ENCODE data around the gene LPA.
"Not testable (repeated sequence)": the region's sequence is repeated elsewhere in the genome, so short reads cannot be mapped to it uniquely, and the experiment has no call there.

Gene LPA

DNA sequence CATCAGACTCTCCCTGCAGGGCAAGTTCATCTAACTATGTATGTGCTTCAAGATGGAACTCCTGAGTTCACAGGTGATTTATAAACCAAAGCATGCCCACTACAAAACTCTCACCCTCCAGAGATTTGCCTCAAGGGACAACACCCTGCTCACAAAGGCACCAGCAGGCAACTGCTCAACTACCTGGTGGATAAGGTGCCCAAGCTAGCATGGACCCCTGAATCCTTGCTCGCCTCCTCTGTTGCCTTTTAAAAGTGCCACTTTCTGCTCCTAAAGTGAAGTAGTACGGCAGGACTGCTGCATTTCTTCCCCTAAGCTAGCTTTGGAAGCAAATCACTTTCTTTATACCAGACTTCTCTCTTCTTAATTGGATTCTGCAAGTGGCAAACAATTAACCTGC lies 1.2 kb downstream of the LPA start:
- no peak for DNase-seq

DNA sequence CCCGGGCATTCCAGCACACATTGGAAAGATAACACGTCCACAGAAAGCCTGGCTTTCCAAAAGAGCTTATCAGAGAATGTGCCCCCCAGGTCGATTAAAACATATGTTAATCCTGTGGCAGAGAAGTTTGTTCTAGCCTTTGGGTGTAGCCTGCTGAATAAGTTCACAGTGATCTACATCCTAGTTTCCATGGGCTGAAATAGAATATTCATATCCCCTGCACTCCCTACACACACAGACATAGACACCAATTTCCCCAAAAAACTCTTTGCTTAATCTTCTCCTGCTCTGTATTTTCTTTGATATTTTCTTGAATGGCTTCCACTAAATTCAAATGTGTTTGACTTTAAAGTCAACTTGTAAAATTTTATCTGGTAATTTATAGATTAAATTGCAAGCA lies 1.6 kb downstream of the LPA start:
- no peak for DNase-seq

DNA sequence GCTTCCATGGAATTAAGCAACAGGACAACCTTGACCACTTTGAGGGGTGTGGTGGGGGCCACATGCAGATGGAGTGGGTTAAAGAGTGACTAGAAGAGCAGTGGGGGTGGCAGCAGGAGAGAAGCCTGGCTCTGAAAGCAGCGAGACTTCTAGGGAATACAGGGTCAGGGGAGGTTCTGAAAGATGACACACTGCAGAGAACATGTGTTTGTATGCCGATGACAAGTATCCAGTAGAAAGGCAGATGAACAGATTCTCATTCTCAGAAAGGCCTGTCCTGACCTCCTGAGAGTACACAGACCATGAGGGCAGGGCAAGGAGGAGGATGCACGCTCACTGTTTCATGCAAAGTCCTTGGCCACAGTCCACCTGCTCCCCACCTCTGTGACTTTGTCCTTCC lies 2.9 kb downstream of the LPA start:
- no peak for DNase-seq

DNA sequence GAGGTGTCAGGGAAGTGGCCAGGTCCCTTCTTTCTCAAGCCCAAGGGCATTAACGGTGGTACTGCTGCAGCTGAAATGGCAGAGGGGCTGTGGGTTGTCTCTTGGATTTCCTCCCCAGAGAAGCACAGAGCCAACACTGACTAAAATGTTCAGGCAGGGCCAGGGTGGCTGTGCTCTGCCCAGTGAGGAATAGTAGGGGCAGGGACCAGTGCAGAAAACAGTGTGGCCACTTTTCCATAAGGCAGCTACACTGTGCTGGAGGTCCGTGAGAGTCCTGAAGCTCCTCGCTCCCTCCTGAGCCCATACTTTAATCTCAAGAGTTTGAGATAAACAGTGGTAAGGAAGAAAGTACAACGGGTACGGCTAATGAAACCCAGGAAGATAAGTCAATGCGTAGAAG lies 4.5 kb downstream of the LPA start:
- DNase-seq, result no peak

DNA sequence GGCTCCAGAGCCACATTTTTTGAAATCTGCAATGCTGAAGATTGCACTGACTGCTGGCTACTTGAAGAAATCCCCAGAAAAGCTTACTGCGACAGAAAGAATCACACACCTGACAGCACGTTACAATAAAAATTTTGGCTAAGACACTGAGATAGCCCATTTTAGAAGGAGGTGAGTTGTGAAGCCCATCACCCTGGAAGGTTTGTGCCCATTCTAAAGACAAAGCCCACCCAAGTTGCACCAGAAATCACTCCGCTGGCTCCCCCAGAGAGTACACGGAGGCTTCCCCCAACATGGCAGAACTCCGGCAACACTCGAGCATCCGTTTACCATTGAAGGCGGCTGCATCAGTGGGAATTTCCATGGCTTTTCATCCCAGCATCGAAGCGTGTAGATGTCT lies 29.4 kb downstream of the LPA start:
- no peak for DNase-seq

DNA sequence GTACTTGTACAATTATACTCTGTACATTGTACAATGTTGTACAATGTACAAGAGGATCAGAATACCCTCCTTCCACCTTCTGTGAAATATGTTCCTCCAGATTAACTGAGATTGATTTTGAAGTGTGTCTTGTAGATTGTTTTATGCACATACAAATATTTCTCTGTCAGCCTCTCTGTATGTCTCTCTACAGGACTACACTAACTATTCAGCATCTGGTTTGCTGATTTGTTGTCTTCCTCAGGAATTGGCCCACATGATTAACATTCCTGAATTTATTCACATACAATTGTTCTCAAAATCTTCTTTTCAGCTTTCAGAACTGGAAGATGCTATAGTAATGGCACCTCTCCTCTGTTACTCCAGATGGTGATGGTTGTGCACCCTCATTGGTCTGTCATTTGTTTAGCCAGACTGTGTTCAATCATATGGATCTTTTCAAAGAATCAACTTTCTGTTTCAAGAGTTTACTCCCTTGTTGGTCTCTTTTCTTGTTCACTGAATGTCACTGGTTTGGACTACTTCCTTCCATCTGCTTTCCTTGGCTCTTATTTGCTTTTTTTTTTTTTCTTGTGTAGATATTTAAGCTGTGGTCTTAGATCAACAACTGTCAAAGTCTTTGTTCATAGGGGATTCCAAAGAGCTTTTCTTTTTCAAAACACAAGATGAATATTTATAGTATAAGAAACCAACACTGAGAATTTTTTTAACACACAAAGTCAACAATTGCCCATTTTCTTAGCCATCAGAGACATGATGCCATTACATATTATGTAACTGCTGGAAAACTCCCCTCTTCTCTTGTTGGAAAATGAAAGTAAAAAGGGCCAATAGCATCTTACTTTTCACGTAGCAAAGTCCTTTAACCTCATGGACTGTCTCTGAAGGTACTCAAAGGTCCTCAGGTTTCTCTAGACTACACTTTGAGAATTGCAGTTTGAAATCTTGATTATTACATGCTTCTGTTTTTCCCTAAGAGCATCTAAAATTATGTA lies 67.9 kb downstream of the LPA start:
- no peak for DNase-seq

DNA sequence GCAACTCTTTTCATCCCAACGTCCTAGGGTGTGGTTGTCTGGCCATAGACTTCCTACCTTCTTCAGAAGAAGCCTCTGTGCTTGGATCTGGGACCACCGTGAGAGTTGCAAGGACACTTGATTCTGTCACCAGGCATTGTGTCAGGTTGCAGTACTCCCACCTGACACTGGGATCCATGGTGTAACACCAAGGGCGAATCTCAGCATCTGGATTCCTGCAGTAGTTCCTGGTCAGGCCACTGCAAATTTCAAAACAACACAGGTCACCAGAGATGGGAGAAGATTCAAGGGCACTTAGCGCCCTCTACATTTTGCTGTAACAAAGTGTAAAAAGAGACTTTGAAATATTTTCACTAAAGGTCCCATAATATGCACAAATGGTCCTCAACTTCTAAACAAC lies 68.8 kb downstream of the LPA start:
- DNase-seq, result not testable (repeated sequence)

DNA sequence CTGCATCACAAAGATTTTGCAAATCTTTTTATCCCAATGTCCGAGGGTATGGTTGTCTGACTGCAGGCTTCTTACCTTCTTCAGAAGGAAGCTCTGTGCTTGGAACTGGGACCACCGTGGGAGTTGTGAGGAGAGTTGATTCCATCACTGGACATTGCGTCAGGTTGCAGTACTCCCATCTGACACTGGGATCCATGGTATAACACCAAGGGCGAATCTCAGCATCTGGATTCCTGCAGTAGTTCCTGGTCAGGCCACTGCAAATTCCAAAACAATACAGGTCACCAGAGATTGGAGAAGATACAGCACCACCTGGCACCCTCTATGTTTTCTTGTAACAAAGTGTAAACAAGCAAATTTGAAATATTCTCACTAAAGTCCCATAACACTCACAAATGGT lies 77.7 kb downstream of the LPA start:
- DNase-seq, result no peak

DNA sequence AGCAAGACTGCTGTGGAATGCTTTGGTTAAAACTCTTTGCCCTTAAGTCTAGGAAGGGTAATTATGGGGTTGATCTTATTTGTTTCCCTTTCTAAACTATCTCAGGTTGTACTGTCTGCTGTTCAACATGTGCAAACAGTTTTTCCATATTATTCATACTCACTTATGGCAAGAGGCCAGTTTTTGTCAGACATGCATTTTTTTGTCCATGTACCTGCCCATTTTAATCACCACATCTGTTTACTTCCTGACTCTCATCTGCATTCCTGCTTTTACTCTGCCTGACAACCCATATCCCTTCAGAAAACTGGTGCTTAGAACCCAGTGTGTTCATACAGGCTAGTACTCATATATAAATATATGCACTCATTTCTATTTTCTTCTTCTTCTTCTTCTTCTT lies 80.3 kb downstream of the LPA start:
- DNase-seq, result no peak

DNA sequence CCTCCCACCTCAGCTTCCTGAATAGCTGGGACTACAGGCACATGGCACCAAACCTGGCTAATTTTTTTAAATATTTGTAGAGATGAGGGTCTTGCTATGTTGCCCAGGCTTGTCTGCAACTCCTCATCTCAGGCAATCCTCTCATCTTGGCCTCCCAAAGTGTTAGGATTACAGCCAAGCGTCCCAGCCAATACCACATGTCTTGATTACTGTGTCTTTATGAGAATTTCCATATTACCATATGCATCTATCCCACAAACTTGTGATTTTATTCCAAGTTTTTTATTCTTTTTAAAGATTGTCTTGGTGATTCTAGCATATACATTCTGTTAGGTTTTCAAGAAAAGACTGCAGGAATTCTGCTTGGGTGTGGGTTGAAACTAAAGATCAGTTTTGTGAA lies 82.7 kb downstream of the LPA start:
- DNase-seq, result no peak

DNA sequence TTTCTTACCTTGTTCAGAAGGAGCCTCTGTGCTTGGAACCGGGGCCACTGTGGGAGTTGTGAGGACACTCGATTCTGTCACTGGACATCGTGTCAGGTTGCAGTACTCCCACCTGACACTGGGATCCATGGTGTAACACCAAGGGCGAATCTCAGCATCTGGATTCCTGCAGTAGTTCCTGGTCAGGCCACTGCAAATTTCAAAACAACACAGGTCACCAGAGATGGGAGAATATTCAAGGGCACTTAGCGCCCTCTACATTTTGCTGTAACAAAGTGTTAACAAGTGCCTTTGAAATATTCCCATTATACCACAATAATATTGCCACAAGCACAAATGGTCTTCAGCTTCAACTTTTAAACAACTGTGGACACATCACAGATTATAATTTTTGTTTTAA lies 85.6 kb downstream of the LPA start:
- DNase-seq, result not testable (repeated sequence)

DNA sequence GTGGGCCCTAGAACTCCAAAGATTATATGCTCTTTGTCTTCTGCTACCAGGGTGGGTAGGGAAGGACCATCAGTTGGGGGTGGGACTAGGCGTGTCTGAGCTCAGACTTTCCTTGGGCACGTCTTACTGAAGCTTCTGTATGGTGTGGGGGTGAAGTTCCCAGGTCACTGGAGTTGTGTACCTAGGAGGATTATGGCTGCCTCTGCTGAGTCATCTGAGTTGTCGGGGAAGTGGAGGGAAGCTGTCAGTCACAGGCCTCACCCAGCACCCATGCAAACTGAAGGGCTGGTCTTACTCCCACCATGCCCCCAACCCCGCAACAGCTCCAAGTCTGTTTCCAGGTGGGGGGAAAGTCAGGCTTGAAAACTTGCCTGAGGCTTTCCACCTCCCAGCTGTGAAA lies 90.1 kb downstream of the LPA start:
- no peak for DNase-seq

DNA sequence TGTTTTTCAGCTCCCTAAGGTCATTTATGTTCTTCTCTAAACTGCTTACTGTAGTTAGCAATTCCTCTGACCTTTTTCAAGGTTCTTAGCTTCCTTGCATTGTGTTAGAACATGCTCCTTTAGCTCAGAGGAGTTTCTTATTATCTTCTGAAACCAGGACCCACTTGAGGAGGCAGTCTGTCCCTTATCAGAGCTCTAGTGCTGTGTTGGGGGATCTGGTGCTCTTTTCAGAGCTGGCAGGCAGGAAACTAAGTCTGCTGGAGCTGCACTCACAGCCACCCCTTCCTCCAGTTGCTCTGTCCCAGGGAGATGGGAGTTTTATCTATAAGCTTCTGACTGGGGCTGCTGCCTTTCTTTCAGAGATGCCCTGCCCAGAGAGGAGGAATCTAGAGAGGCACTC lies 92.9 kb downstream of the LPA start:
- DNase-seq, result not testable (repeated sequence)

DNA sequence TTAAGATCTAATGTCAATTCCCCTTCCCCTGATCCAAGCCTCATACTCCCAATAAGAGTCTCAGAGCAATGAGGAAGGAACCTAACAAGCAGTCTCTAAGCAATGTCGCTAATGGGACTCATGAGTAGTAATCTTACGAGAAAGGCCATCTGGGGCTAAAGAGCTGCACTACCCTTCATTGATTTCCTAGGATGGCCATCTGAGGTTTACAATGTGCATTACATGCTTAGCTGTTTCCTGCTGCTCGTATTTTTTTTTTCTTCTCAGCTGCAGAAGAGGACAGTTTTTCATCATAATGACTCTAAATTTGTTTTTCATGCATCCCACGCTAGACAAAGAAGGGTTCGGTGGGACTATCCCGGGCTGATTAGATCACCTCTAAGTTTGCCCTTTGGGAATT lies 119.3 kb downstream of the LPA start:
- DNase-seq, result no peak

DNA sequence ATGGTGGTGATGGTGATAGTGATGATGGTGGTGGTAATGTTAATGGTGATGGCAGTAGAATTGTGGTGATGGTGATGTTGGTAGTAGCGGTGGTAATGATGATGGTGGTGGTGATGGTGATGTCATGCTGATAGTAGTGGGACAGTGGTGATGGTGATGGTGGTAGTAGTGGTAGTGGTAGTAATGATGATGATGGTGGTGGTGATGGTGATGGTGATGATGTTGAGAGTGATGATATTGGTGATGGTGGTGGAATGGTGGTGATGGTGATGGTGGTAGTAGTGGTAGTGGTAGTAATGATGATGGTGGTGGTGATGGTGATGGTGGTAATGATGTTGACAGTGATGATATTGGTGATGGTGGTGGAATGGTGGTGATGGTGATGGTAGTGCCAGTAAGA lies 128.8 kb downstream of the LPA start:
- DNase-seq, result no peak

DNA sequence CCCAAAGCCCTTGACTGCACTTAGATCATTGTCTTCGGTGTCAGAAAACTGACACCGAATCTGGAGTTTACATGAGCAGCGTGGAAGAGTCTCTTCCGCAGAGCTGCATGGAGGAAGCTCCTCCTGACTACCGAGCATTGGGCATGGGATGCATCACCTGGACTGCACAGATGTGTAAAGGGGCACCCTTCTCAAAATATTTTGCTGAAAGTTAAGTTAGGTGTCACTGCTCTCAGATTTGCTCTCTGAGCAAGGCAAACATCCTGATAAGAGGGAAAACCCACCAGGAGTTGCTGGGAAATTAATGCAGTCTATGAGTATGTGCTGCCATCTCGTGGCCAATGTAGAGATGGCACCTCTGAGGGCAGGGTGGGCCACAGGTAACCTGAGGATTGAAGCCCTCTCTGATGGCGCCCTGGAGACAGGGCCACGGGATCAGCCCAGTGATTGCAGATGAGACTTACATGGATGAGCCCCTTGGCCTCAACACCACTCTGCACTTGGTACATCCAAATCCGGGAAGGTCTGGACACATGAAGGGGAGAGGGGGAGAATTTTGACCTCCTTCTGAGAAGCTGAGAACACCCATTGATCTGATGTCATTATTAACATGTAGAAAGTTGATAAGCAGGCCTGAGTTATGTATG lies 129.9 kb downstream of the LPA start:
- no peak for DNase-seq

DNA sequence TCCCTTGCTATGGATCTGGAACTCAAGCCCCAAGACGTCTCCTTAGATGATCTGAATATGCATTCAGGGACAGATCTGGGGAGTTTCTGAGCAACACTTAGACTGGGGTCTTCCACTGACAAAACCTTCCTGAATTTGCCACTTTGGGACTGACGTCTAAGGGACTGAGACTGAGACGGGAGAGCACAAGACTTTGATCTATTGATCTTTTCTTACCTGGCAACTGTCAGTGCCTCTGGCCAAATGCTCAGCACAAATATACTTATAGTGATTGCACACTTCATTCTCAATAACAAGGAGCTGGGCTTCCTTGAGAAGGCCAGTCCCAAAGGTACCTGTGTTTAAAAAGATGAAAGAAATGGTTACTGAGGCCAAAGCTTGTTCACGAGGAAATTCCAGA lies 131.8 kb downstream of the LPA start:
- no peak for DNase-seq

DNA sequence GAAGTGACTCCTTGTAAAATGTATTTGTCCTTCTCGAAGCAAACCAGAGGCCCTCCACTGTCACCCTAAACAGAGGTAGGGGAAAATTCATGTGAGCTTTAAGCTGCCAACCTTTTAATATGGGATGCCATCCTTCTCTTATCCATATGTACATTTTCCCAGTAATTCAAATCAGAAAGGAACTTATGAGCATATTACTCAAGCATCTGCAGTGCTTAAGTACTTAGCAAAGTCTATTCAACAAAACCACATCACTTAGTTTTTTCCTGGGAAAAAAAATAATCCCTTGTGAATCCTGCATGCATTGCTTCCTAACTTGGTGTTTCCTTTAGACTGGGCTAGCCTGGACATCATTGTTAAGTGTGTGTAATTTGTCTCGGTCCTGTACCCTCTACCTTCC lies 132.2 kb downstream of the LPA start:
- no peak for DNase-seq

DNA sequence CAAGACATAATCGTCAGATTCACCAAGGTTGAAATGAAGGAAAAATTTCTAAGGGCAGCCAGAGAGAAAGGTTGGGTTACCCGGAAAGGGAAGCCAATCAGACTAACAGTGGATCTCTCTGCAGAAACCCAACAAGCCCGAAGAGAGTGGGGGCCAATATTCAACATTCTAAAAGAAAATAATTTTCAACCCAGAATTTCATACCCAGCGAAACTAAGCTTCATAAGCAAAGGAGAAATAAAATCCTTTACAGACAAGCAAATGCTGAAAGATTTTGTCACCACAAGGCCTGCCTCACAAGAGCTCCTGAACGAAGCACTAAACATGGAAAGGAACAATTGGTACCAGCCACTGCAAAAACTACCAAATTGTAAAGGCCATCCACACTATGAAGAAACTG lies 134.6 kb downstream of the LPA start:
- not testable (repeated sequence) for DNase-seq

DNA sequence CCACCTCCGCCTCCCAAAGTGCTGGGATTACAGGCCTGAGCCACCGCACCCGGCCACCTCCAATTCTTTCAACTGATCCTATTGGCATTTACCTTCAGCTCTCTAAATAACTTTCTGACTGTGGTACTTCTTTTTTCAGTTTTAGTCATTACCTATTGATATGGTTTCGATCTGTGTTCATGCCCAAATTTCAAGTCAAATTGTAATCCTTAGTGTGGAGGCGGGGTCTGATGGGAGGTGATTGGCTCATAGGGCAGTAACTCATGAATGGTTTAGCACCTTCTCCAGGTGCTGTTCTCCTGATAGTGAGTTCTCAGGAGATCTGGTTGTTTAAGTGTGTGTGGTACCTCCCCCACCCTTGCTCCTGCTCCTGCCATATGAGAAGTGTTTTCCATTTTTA lies 140.9 kb downstream of the LPA start:
- DNase-seq, result no peak

DNA sequence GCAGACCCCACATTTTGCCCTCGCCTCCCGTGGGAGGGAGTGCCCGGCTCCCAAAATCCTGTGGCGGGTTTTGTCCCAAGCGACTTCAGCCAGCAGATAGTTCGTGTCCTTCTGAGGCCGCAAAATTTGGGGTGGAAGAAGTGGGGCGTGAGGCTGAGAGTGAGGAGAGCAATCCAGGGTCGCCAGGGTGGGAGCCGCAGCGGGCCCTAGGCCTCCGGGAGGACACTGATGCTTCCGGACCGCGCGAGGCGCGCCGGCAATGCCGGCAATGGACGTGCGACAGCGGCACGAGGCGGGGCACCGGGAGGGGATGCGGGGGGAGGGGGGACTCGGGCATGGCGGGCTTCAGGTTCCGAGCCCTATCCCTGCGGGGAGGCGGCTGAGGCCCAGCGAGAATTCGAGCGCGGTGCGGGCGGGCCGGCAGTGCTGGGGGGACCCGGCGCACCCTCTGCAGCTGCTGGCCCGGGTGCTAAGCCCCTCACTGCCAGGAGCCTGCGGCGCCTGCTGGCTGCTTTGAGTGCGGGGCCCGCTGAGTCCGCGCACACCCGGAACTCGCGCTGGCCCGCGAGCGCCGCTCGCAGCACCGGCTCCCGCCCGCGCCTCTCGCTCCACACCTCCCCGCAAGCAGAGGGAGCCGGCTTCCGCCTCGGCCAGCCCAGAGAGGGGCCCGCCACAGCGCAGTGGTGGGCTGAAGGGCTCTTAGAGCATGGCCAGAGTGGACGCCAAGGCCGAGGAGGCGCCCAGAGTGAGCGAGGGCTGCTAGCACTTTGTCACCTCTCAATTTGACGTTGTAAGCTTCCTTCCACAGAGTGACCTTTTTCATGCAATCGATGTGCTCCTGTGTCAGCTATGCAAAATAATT lies 143.8 kb downstream of the LPA start:
- DNase-seq, result peak; percentile 1

DNA sequence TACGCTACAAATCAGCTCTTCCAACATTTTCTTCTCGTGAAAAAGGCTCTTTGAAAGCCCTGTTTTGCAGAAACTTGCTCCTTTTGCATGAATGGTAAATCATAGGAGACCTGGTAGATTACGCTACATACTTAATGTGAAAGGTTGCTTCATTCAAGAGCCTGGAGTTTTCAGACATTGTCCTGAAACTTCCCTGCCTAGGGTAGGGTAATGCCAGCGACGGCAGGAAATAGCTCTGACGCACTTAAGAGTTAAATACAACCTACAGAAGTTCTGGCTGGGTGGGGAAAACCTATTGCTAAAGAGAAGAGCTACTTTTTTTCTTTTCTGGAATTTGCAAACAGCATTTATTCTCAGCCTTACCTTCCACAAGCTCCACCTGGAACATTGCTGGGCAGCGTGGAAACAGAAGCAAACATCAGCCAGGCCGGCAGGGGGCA lies 144.5 kb downstream of the LPA start:
- no peak for DNase-seq

DNA sequence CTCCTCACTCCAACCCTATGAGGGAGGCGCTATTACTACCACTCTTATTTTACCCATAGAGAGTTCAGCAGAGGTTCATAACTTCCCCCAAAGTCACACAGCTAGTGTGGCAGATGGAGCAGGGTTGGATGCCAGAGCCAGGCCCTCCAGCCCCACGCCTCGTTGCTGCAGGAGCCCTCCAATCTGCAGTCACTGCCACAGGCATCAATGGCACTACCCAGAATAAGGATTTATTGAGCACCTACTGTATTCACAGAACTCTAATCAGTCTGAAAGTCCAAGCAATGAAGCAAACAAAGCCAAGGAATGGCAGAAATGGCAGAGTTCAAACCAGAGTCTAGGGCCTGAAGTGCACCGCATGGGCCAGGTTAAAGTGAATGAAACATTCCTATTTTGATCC lies 144.9 kb downstream of the LPA start:
- DNase-seq, result no peak
